Breast epithelium (tissue), 3 donors: ENCODE measurements around the gene HSPA12B.

Experiments
- POLR2A ChIP-seq: fragments of 450-650 bp; IDR thresholded peaks from one replicate; pipeline ENCODE4 v1.6.1; 2016; ENCODE audit warnings: antibody characterized with exemption, mild to moderate bottlenecking, moderate library complexity
- POLR2AphosphoS5 ChIP-seq, 3 donors: sonication (generic); formaldehyde crosslinking; IDR thresholded peaks; one replicate each; pipeline ENCODE4 v1.6.1; 2017; ENCODE audit warnings: antibody characterized with exemption in 3 of 3

DNA sequence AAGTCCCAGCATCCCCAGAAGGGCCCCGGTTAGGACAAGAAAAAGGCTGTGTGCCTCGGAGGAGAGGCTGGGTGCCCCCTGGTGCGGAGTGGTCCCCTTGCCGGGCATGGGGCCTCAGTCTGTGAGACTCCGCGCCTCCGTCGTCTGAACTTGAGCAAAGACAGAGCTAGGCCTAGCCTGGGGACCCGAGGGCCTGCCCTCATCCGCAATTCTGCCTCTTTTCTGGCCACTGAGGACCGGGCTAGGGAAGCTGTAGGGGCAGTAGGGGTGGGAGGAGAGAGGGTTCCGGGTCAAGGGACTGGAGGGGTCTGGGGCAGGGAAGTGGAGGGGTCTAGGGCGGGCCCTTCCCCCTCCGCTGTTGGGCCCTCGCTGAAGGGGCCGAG lies 550 bp upstream of the HSPA12B start:
- TF ChIP-seq POLR2A (no peak), POLR2AphosphoS5 (IDR thresholded peaks at IDR 0.05) (no peak)
